Esophagus muscularis mucosa (tissue), 4 donors: ENCODE measurements around the gene ZDHHC15.
A peak's percentile ranks its signal among the peaks of the same experiment; 100 is the strongest.

Experiments
- CTCF ChIP-seq, 3 experiments: fragments of 200-600 bp in 2 of 3; fragments of 450-650 bp in 1 of 3; sonication (generic) in 2 of 3; IDR thresholded peaks; one replicate each; pipeline ENCODE4 v1.5.1; 2017 to 2019; ENCODE audit warnings: antibody characterized with exemption in 3 of 3, mild to moderate bottlenecking in 2 of 3, moderate library complexity in 1 of 3
- EP300 ChIP-seq: sonication (generic); formaldehyde crosslinking; IDR thresholded peaks from one replicate; pipeline ENCODE4 v1.6.1; 2017; ENCODE audit warnings: antibody characterized with exemption
- POLR2A ChIP-seq: fragments of 450-650 bp; IDR thresholded peaks from one replicate; pipeline ENCODE4 v1.6.1; 2017; ENCODE audit warnings: antibody characterized with exemption, moderate library complexity, mild to moderate bottlenecking, low read depth
- POLR2AphosphoS5 ChIP-seq, 2 donors: sonication (generic); formaldehyde crosslinking; IDR thresholded peaks; one replicate each; pipeline ENCODE4 v1.6.1; 2017; ENCODE audit warnings: antibody characterized with exemption in 2 of 2

- TF ChIP-seq CTCF (IDR thresholded peaks at IDR 0.05) (no peak), POLR2AphosphoS5 (IDR thresholded peaks at IDR 0.05) (peak; percentile 54 to 68), POLR2A (no peak), EP300 (no peak)
Observed at GRCh38 chrX:75522565-75523431, at the start of gene ZDHHC15.
